ACC112 (cell line): ENCODE measurements around the gene POMZP3.
"Not testable (repeated sequence)": the region's sequence is repeated elsewhere in the genome, so short reads cannot be mapped to it uniquely, and the experiment has no call there.

Experiments
- H2AFZ ChIP-seq: fragments of 200-600 bp; sonication (generic); one replicate; pipeline ENCODE4 v1.6.0; 2017; ENCODE audit warnings: antibody characterized with exemption, low read length; ENCODE audit not compliant: unreplicated experiment
- H3K27ac ChIP-seq: fragments of 200-600 bp; sonication (generic); 2 replicates; pipeline ENCODE4 v1.5.1; 2014; ENCODE audit warnings: low read depth, mild to moderate bottlenecking, antibody characterized with exemption, low read length, moderate library complexity
- H3K27me3 ChIP-seq: fragments of 200-600 bp; sonication (generic); 2 replicates; pipeline ENCODE4 v1.6.1; 2014; ENCODE audit warnings: mild to moderate bottlenecking, antibody characterized with exemption, low read length, moderate library complexity, mixed read lengths; ENCODE audit not compliant: insufficient read depth
- H3K36me3 ChIP-seq: fragments of 200-600 bp; sonication (generic); 2 replicates; pipeline ENCODE4 v1.6.1; 2016; ENCODE audit warnings: mild to moderate bottlenecking, antibody characterized with exemption, low read length, moderate library complexity, mixed read lengths; ENCODE audit not compliant: insufficient read depth
- H3K4me1 ChIP-seq: fragments of 200-600 bp; sonication (generic); one replicate; pipeline ENCODE4 v1.6.1; 2016; ENCODE audit warnings: low read length, mixed read lengths; ENCODE audit not compliant: insufficient read depth, unreplicated experiment, control insufficient read depth
- H3K4me3 ChIP-seq: fragments of 200-600 bp; sonication (generic); 2 replicates; pipeline ENCODE4 v1.5.1; 2014; ENCODE audit warnings: mild to moderate bottlenecking, low read depth, low read length
- H3K79me2 ChIP-seq: fragments of 200-600 bp; sonication (generic); one replicate; pipeline ENCODE4 v1.6.0; 2016; ENCODE audit warnings: low read length; ENCODE audit not compliant: control insufficient read depth, unreplicated experiment, insufficient read depth

POMZP3 gene

GRCh38 chr7:76565001-76565400, 62.1 kb downstream of the POMZP3 start:
- not testable (repeated sequence) for H2AFZ ChIP-seq, H3K79me2 ChIP-seq

GRCh38 chr7:76561342-76561741, 65.7 kb downstream of the POMZP3 start:
- not testable (repeated sequence) for H3K27me3 ChIP-seq, H3K36me3 ChIP-seq, H2AFZ ChIP-seq, H3K4me3 ChIP-seq, H3K4me1 ChIP-seq, H3K27ac ChIP-seq
- H3K79me2 ChIP-seq, result peaks cover 16% of the 10 kb centered on the region

More at GRCh38 chr7:76565001-76565400, 62.1 kb downstream of the POMZP3 start:
- not testable (repeated sequence) for H3K27me3 ChIP-seq, H3K4me1 ChIP-seq, H3K36me3 ChIP-seq, H3K27ac ChIP-seq, H3K4me3 ChIP-seq

GRCh38 chr7:76560157-76560556, 66.9 kb downstream of the POMZP3 start:
- peaks cover 16% of the 10 kb centered on the region for H3K79me2 ChIP-seq
- H3K4me3 ChIP-seq, H3K27ac ChIP-seq, H3K4me1 ChIP-seq, H3K27me3 ChIP-seq, H3K36me3 ChIP-seq, H2AFZ ChIP-seq: not testable (repeated sequence)
